Right lobe of liver (tissue), 6 donors: ENCODE measurements around the gene EXT2. TPM values are rescaled to one million over a fixed set of nuclear protein-coding genes. Genes with fewer than 3 reads are reported as not detected.

ENCODE experiments used
- ATAC-seq, 4 donors: fragments of 200-7000 bp; cut with Tn5 transposase; one replicate each; pipeline ENCODE4 v1.9.1; 2020; ENCODE audit warnings: mild to moderate bottlenecking in 4 of 4, moderate library complexity in 4 of 4
- DNase-seq, 3 donors: peaks; one replicate each; pipeline ENCODE4 v3.0.0-alpha.2; 2020
- H3K27ac ChIP-seq, 3 donors: fragments of 200-600 bp; one replicate each; pipeline ENCODE4 v1.8.0; 2022
- H3K27me3 ChIP-seq, 2 donors: fragments of 200-600 bp; one replicate each; pipeline ENCODE4 v1.8.0; 2022
- H3K36me3 ChIP-seq, 4 donors: fragments of 200-600 bp; sonication (generic) in 1 of 4; one replicate each; pipeline versions ENCODE4 v1.5.1 to v1.8.0; 2017 to 2022; ENCODE audit warnings: control low read depth in 1 of 4
- H3K4me1 ChIP-seq, 4 donors: fragments of 200-600 bp; sonication (generic) in 1 of 4; one replicate each; pipeline versions ENCODE4 v1.5.1 to v1.8.0; 2017 to 2022; ENCODE audit warnings: control low read depth in 1 of 4
- H3K4me3 ChIP-seq, 3 donors: fragments of 200-600 bp; one replicate each; pipeline ENCODE4 v1.8.0; 2022
- H3K9me3 ChIP-seq, 4 donors: fragments of 200-600 bp; sonication (generic) in 1 of 4; one replicate each; pipeline versions ENCODE4 v1.5.1 to v1.8.0; 2017 to 2022; ENCODE audit warnings: control low read depth in 1 of 4
- CTCF ChIP-seq, 4 donors: fragments of 200-600 bp in 3 of 4; fragments of 450-650 bp in 1 of 4; IDR thresholded peaks; one replicate each; pipeline versions ENCODE4 v1.5.1 to v1.8.0; 2016 to 2022; ENCODE audit warnings: antibody characterized with exemption in 4 of 4, mild to moderate bottlenecking in 2 of 4
- POLR2A ChIP-seq: fragments of 450-650 bp; IDR thresholded peaks from one replicate; pipeline ENCODE4 v1.6.1; 2017; ENCODE audit warnings: antibody characterized with exemption, mild to moderate bottlenecking
- WGBS: methylation state at CpG from one replicate; pipeline ENCODE4 v1.1.6; 2018; ENCODE audit warnings: low coverage, low lambda C conversion rate; ENCODE audit not compliant: insufficient coverage; ENCODE audit errors: missing lambda C conversion rate; 5-methylcytosine and 5-hydroxymethylcytosine counted together
- intact Hi-C, 2 donors: fragments of 100-400 bp; cut with DNase I; formaldehyde crosslinking; loops; one replicate each; pipeline versions ENCODE4 v1.11.2 to v1.14.1; 2022
- total RNA-seq, 6 experiments: library from RNA; depleted of rRNA in 2 of 6; stranded (reverse); fragments of >200 nt in 2 of 6; fragmentation: NEBNext Ultra II Directional in 3 of 6; extraction: Animal tissue kit (Norgen Biotek cat#: 25700) in 3 of 6; gene quantifications; one replicate each; pipeline versions ENCODE4 v1.1.0 to v1.2.4, GENCODE V29; 2016 to 2023
- donor health status: DM: no; HTN: yes; CAD: no.
- donor health status: DM: no; HTN: no; CAD: no.
- donor health status: DM: no; HTN: no; CAD: no.
- donor health status: DM: no; HTN: yes; CAD: no.
- donor health status: DM: no; HTN: yes; CAD: no.

EXT2 gene
- total RNA-seq, 6 experiments from 2014 or later = 21.9 to 31.3 (median 26.9) TPM

DNA sequence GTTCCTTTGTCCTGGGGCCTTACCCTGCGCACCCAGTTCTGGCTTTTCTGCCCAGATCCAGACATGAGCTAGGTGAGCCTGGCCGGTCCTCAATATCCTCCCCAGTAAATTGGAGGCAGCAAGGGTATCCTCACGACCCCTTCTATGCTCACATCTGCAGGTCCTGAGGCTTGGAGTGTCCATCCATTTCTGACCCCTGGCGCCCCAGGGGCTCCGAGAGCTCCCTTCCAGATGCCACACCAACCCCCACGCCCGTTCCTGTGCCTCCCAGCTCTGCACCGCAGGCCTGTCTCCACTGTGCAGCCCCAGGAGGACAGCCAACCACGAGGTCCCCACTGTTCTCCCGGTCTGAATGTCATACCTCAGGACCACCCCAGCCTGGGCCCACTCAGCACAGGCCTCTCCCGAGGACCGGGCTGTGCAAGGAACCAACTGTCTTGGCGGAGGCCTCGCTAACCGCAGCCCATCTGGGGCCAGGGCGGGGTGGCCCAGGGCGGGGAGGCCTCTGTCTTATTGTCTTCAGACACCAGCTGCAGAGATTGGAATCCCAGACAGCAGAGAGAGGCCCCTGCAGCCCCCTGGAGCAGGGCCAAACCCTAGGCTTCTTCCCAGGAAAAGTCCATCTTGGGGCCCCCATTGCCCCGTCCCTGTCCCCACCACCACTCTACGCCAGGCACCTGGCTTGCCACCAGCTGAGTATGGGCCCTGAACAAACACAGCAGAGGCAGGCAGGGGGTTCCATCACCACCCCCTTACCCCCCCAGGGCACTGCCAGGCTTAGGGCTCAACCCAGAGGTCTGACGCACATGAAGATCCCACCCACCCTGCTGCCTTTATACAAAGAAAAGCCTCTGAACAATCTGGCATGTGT, 175.2 kb downstream of the EXT2 start:
- DNase-seq (no peak), ATAC-seq (no peak)
- intact Hi-C loops = no loop called here
- WGBS = 93% methylated on average over 8 of the region's 20 CpGs
- H3K27me3 ChIP-seq = no peaks in the 10 kb centered on the region
- H3K4me3 ChIP-seq = no peak overlapping the region
- H3K4me1 ChIP-seq = no peaks in the 10 kb centered on the region
- TF ChIP-seq POLR2A = no peak
- no peak for TF ChIP-seq CTCF (IDR thresholded peaks at IDR 0.05)
- no peaks in the 10 kb centered on the region for H3K9me3 ChIP-seq
- H3K27ac ChIP-seq = no peak overlapping the region
- no peaks in the 10 kb centered on the region for H3K36me3 ChIP-seq

DNA sequence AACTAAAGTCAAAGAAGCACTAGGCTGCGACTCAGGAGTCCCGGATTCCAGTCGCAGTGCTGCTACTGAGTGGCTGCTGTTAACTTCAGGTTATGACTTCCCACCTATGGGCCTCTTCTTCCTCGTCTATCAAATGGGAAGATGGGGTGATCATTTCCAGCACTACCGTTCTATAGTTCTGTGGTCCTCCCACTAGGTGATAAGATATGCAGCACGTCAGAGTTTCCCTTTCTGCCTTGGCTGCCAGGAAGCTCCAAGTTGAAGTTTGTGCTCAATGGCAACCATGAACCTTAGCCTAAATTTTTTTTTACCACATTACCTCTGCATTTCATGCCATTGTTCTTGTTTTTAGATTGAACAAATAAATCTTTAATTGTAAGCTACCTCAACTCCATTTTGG, 175.8 kb downstream of the EXT2 start:
- intact Hi-C loops = no loop called here

GRCh38 chr11:44274404-44274803, 178.9 kb downstream of the EXT2 start:
- no peak for ATAC-seq
- H3K4me1 ChIP-seq = no peaks in the 10 kb centered on the region
- DNase-seq = no peak
- H3K36me3 ChIP-seq = no peaks in the 10 kb centered on the region
- no peak for TF ChIP-seq POLR2A
- WGBS = no CpG with 5 or more reads among the region's 1 CpG
- no peaks in the 10 kb centered on the region for H3K9me3 ChIP-seq
- no peaks in the 10 kb centered on the region for H3K27me3 ChIP-seq
- H3K4me3 ChIP-seq = no peak overlapping the region
- intact Hi-C loops = no loop called here
- no peak overlapping the region for H3K27ac ChIP-seq

More for the DNA sequence above, 175.8 kb downstream of the EXT2 start:
- 85% methylated on average over 6 of the region's 6 CpGs for WGBS
- H3K4me3 ChIP-seq = no peak overlapping the region
- H3K9me3 ChIP-seq = no peaks in the 10 kb centered on the region
- ATAC-seq (no peak), DNase-seq (no peak)
- H3K27ac ChIP-seq = no peak overlapping the region
- no peak for TF ChIP-seq CTCF (IDR thresholded peaks at IDR 0.05)
- no peak for TF ChIP-seq POLR2A
- H3K4me1 ChIP-seq = no peaks in the 10 kb centered on the region
- no peaks in the 10 kb centered on the region for H3K36me3 ChIP-seq
- H3K27me3 ChIP-seq = no peaks in the 10 kb centered on the region

DNA sequence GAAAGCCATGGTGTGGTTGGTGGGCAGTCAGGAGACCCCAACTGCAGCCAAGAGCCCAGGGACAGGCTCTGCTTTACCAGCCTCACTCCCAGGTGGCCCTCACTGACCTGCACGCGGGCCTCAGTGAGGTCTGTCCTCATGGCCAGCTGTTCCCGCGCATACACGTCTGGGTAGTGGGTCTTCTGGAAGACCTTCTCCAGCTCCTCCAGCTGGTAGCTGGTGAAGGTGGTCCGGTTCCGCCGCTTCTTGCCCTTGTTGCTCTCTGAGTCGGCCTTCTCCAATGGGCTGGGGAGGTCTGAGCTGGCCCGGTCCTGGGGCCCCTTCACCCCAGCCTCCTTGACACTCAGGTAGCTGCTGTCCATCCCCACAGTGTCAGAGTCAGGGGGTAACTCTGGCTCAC, 179.8 kb downstream of the EXT2 start:
- intact Hi-C loops = loop anchor here in 1 of 2 donors (5.0 kb wide), 1 partner anchor 262 kb away; no protein-coding TSS in a partner anchor
- ATAC-seq = no peak
- no peak for DNase-seq
- Histone ChIP-seq H3K27ac (no peak overlapping the region), H3K27me3 (no peaks in the 10 kb centered on the region), H3K36me3 (no peaks in the 10 kb centered on the region), H3K9me3 (no peaks in the 10 kb centered on the region), H3K4me3 (no peak overlapping the region), H3K4me1 (no peaks in the 10 kb centered on the region)
- TF ChIP-seq POLR2A = no peak
- TF ChIP-seq CTCF (IDR thresholded peaks at IDR 0.05) = no peak
- WGBS = 90% methylated on average over 2 of the region's 10 CpGs

DNA sequence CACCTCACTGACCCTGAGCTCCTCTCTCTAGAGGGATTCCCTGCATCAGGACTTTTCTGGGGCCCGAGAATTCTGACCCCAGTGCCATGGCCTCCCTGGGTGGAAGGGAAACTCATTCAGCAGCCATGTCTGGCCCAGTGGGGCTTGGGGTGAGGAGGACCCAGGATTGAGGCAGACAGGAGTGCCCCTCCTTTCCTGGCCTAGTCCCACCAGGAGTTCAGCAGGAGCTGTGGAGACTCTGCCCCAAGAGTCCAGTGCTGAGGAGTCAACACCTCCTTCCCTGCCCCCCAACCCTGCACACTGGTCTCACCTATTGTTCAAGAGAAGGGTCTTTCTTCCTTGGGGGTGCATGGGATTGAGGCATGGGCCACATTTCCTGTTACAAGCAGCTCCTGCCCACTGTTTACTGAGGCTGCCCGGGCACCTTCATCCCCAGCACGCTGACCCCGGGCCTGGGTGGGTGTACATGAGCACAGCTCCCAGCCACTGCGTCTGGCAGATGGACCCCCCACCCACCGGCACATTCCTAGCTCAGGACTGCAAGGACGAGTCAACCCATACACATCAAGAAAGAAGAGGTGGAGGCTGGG, 180.6 kb downstream of the EXT2 start:
- TF ChIP-seq POLR2A (no peak), CTCF (IDR thresholded peaks at IDR 0.05) (no peak)
- Histone ChIP-seq H3K36me3 (no peaks in the 10 kb centered on the region), H3K4me1 (no peaks in the 10 kb centered on the region), H3K27ac (no peak overlapping the region), H3K27me3 (no peaks in the 10 kb centered on the region), H3K4me3 (no peak overlapping the region), H3K9me3 (no peaks in the 10 kb centered on the region)
- 70% methylated on average over 4 of the region's 7 CpGs for WGBS
- no peak for ATAC-seq
- intact Hi-C loops = loop anchor here in 1 of 2 donors (5.0 kb wide), 1 partner anchor 261 kb away; no protein-coding TSS in a partner anchor
- no peak for DNase-seq
